ACC112 (cell line): Measurements from ENCODE around the gene HOXA5.

Source experiments
- H2AFZ ChIP-seq: fragments of 200-600 bp; sonication (generic); one replicate; pipeline ENCODE4 v1.6.0; 2017; ENCODE audit warnings: antibody characterized with exemption, low read length; ENCODE audit not compliant: unreplicated experiment
- H3K27ac ChIP-seq: fragments of 200-600 bp; sonication (generic); 2 replicates; pipeline ENCODE4 v1.5.1; 2014; ENCODE audit warnings: low read depth, mild to moderate bottlenecking, antibody characterized with exemption, low read length, moderate library complexity
- H3K27me3 ChIP-seq: fragments of 200-600 bp; sonication (generic); 2 replicates; pipeline ENCODE4 v1.6.1; 2014; ENCODE audit warnings: mild to moderate bottlenecking, antibody characterized with exemption, low read length, moderate library complexity, mixed read lengths; ENCODE audit not compliant: insufficient read depth
- H3K36me3 ChIP-seq: fragments of 200-600 bp; sonication (generic); 2 replicates; pipeline ENCODE4 v1.6.1; 2016; ENCODE audit warnings: mild to moderate bottlenecking, antibody characterized with exemption, low read length, moderate library complexity, mixed read lengths; ENCODE audit not compliant: insufficient read depth
- H3K4me1 ChIP-seq: fragments of 200-600 bp; sonication (generic); one replicate; pipeline ENCODE4 v1.6.1; 2016; ENCODE audit warnings: low read length, mixed read lengths; ENCODE audit not compliant: insufficient read depth, unreplicated experiment, control insufficient read depth
- H3K4me3 ChIP-seq: fragments of 200-600 bp; sonication (generic); 2 replicates; pipeline ENCODE4 v1.5.1; 2014; ENCODE audit warnings: mild to moderate bottlenecking, low read depth, low read length
- H3K79me2 ChIP-seq: fragments of 200-600 bp; sonication (generic); one replicate; pipeline ENCODE4 v1.6.0; 2016; ENCODE audit warnings: low read length; ENCODE audit not compliant: control insufficient read depth, unreplicated experiment, insufficient read depth

HOXA5 gene

DNA sequence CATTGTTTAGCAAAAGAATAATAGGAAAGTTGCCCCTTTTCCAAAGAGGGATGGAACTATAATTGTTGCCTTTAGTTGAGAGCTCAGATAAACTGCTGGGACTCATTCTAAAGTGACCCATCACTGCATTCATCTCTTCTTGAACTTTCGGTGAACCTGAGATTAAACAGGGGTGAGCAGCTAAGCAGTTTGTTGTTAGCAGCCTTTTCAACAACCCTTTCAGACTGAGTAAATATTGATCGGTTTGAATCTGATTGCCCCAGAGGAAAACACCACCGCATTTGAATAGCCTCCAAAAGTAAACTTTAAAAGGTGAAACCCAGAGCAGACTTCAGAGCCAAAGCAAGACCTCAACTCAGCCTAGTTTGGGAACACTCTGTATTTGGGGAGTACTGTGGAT lies 52.4 kb downstream of the HOXA5 start:
- no peaks in the 10 kb centered on the region for H3K4me1 ChIP-seq
- H3K27ac ChIP-seq = no peak overlapping the region
- no peaks in the 10 kb centered on the region for H3K79me2 ChIP-seq
- no peak overlapping the region for H3K4me3 ChIP-seq
- no peak overlapping the region for H2AFZ ChIP-seq
- H3K36me3 ChIP-seq = no peaks in the 10 kb centered on the region
- H3K27me3 ChIP-seq = peaks cover 92% of the 10 kb centered on the region
